Right lobe of liver (tissue), 6 donors: ENCODE measurements around the gene RABEP1. TPM values are rescaled to one million over a fixed set of nuclear protein-coding genes. Genes with fewer than 3 reads are reported as not detected.
A peak's percentile ranks its signal among the peaks of the same experiment; 100 is the strongest.

Experiments used
- ATAC-seq, 4 donors: fragments of 200-7000 bp; cut with Tn5 transposase; one replicate each; pipeline ENCODE4 v1.9.1; 2020; ENCODE audit warnings: mild to moderate bottlenecking in 4 of 4, moderate library complexity in 4 of 4
- DNase-seq, 3 donors: peaks; one replicate each; pipeline ENCODE4 v3.0.0-alpha.2; 2020
- H3K27ac ChIP-seq, 3 donors: fragments of 200-600 bp; one replicate each; pipeline ENCODE4 v1.8.0; 2022
- H3K27me3 ChIP-seq, 2 donors: fragments of 200-600 bp; one replicate each; pipeline ENCODE4 v1.8.0; 2022
- H3K36me3 ChIP-seq, 4 donors: fragments of 200-600 bp; sonication (generic) in 1 of 4; one replicate each; pipeline versions ENCODE4 v1.5.1 to v1.8.0; 2017 to 2022; ENCODE audit warnings: control low read depth in 1 of 4
- H3K4me1 ChIP-seq, 4 donors: fragments of 200-600 bp; sonication (generic) in 1 of 4; one replicate each; pipeline versions ENCODE4 v1.5.1 to v1.8.0; 2017 to 2022; ENCODE audit warnings: control low read depth in 1 of 4
- H3K4me3 ChIP-seq, 3 donors: fragments of 200-600 bp; one replicate each; pipeline ENCODE4 v1.8.0; 2022
- H3K9me3 ChIP-seq, 4 donors: fragments of 200-600 bp; sonication (generic) in 1 of 4; one replicate each; pipeline versions ENCODE4 v1.5.1 to v1.8.0; 2017 to 2022; ENCODE audit warnings: control low read depth in 1 of 4
- POLR2A ChIP-seq: fragments of 450-650 bp; IDR thresholded peaks from one replicate; pipeline ENCODE4 v1.6.1; 2017; ENCODE audit warnings: antibody characterized with exemption, mild to moderate bottlenecking
- WGBS: methylation state at CpG from one replicate; pipeline ENCODE4 v1.1.6; 2018; ENCODE audit warnings: low coverage, low lambda C conversion rate; ENCODE audit not compliant: insufficient coverage; ENCODE audit errors: missing lambda C conversion rate; 5-methylcytosine and 5-hydroxymethylcytosine counted together
- intact Hi-C, 2 donors: fragments of 100-400 bp; cut with DNase I; formaldehyde crosslinking; loops; one replicate each; pipeline versions ENCODE4 v1.11.2 to v1.14.1; 2022
- total RNA-seq, 6 experiments: library from RNA; depleted of rRNA in 2 of 6; stranded (reverse); fragments of >200 nt in 2 of 6; fragmentation: NEBNext Ultra II Directional in 3 of 6; extraction: Animal tissue kit (Norgen Biotek cat#: 25700) in 3 of 6; gene quantifications; one replicate each; pipeline versions ENCODE4 v1.1.0 to v1.2.4, GENCODE V29; 2016 to 2023
- TF ChIP-seq, protein P1 (sequence below), 4 donors: fragments of 200-600 bp in 3 of 4; fragments of 450-650 bp in 1 of 4; IDR thresholded peaks; one replicate each; pipeline versions ENCODE4 v1.5.1 to v1.8.0; 2016 to 2022; ENCODE audit warnings: antibody characterized with exemption in 4 of 4, mild to moderate bottlenecking in 2 of 4
- donor health status: DM: no; HTN: yes; CAD: no.
- donor health status: DM: no; HTN: no; CAD: no.
- donor health status: DM: no; HTN: no; CAD: no.
- donor health status: DM: no; HTN: yes; CAD: no.
- donor health status: DM: no; HTN: yes; CAD: no.

The RABEP1 gene
- total RNA-seq, 6 experiments from 2014 or later = 15.5 to 25.4 (median 21.1) TPM

GRCh38 chr17:5405400-5405799, 123.3 kb downstream of the RABEP1 start:
- Histone ChIP-seq H3K27me3 (no peaks in the 10 kb centered on the region), H3K4me1 (peaks cover 0 to 33% (median 12%) of the 10 kb centered on the region in 4 donors), H3K27ac (peak overlapping the region in 2 of 3 donors; percentile 56 to 63), H3K4me3 (peak overlapping the region in 1 of 3 donors; percentile 9), H3K9me3 (no peaks in the 10 kb centered on the region), H3K36me3 (peaks cover 0 to 72% (median 21%) of the 10 kb centered on the region in 4 donors)
- peak; percentile 52 for TF ChIP-seq POLR2A
- TF ChIP-seq, protein P1, sequence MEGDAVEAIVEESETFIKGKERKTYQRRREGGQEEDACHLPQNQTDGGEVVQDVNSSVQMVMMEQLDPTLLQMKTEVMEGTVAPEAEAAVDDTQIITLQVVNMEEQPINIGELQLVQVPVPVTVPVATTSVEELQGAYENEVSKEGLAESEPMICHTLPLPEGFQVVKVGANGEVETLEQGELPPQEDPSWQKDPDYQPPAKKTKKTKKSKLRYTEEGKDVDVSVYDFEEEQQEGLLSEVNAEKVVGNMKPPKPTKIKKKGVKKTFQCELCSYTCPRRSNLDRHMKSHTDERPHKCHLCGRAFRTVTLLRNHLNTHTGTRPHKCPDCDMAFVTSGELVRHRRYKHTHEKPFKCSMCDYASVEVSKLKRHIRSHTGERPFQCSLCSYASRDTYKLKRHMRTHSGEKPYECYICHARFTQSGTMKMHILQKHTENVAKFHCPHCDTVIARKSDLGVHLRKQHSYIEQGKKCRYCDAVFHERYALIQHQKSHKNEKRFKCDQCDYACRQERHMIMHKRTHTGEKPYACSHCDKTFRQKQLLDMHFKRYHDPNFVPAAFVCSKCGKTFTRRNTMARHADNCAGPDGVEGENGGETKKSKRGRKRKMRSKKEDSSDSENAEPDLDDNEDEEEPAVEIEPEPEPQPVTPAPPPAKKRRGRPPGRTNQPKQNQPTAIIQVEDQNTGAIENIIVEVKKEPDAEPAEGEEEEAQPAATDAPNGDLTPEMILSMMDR (IDR thresholded peaks at IDR 0.05) = no peak
- 17% methylated on average over 4 of the region's 4 CpGs for WGBS
- DNase-seq (peak in 1 of 3 donors; percentile 80), ATAC-seq (peak; percentile 92 to 97 (median 94))
- intact Hi-C loops = no loop called here

- Histone ChIP-seq H3K36me3 (peaks cover 0 to 61% (median 25%) of the 10 kb centered on the region in 4 donors), H3K27ac (no peak overlapping the region), H3K9me3 (no peaks in the 10 kb centered on the region), H3K4me3 (no peak overlapping the region), H3K27me3 (no peaks in the 10 kb centered on the region), H3K4me1 (peaks cover 0 to 39% (median 15%) of the 10 kb centered on the region in 4 donors)
- ATAC-seq (no peak), DNase-seq (no peak)
- intact Hi-C loops = no loop called here
- TF ChIP-seq, protein P1 (IDR thresholded peaks at IDR 0.05) = no peak
- TF ChIP-seq POLR2A = no peak
- WGBS = 84% methylated on average over 5 of the region's 5 CpGs
Observed at GRCh38 chr17:5408186-5408585, 126.1 kb downstream of the RABEP1 start.

DNA sequence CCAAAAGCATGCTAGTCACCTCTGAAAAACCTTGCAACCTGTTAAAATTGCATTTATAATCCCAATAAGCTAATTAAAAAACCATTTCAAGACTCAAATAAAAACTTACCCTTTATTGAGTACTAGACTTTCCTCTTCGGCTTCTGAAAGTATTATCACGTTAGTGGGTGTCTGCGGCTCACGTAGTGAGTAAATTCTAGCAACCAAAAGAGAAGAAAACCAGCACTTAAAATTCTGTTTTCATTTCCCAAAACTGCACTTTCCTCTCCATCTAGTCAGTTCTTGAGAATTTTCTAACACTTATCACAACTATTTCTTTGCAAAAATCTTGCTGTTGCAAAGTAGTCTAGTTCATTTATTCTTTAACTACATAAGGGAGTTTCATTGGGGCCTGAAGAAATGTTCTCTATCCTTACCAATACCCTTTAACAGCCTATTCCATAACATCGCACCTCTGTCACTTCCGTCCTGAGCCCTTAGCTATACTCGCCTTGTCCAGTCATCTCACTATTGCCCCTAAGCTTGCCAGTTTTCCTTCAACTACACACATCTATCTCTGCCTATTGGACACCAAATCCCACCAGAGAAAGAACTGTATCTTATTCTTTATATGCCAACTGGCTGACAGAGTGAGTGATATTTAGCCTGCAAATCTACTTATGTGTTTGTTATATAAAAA, 128.6 kb downstream of the RABEP1 start:
- Histone ChIP-seq H3K27ac (no peak overlapping the region), H3K27me3 (no peaks in the 10 kb centered on the region), H3K36me3 (peaks cover 0 to 50% (median 25%) of the 10 kb centered on the region in 4 donors), H3K4me3 (no peak overlapping the region), H3K4me1 (peaks cover 2 to 49% (median 22%) of the 10 kb centered on the region in 4 donors), H3K9me3 (no peaks in the 10 kb centered on the region)
- WGBS = 93% methylated on average over 7 of the region's 7 CpGs
- TF ChIP-seq POLR2A = no peak
- TF ChIP-seq, protein P1 (IDR thresholded peaks at IDR 0.05) = no peak
- ATAC-seq (no peak), DNase-seq (no peak)
- intact Hi-C loops = no loop called here

DNA sequence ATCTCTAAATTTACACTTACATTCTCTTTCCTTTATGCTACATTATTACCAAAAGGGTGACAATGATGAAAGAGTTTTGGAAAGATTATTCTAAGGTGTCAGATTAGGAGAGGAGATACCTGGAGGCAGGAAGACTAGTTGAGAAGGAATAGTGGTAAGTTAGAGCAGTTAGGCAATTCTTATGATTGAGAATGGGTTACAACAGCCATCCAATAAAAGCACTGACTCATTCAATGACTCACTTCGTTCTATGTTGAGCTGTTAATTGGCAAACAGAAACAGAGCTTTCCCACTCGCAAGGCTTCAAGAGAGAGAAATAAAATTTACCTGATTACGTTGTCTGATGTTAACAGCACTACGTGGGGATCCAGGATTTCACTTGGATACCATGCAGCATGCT, 131.6 kb downstream of the RABEP1 start:
- TF ChIP-seq, protein P1 (IDR thresholded peaks at IDR 0.05) = no peak
- TF ChIP-seq POLR2A = peak; percentile 27
- no peaks in the 10 kb centered on the region for H3K9me3 ChIP-seq
- intact Hi-C loops = no loop called here
- H3K4me1 ChIP-seq = peaks cover 0 to 56% (median 21%) of the 10 kb centered on the region in 4 donors
- no peak overlapping the region for H3K4me3 ChIP-seq
- peaks cover 0 to 33% (median 13%) of the 10 kb centered on the region in 4 donors for H3K36me3 ChIP-seq
- ATAC-seq (peak in 3 of 4 donors; percentile 21 to 80 (median 39)), DNase-seq (no peak)
- H3K27me3 ChIP-seq = no peaks in the 10 kb centered on the region
- H3K27ac ChIP-seq = peak overlapping the region in 2 of 3 donors; percentile 47 to 61
- 20% methylated on average over 4 of the region's 4 CpGs for WGBS
